AG04449 (cell line): ENCODE data around the gene ADAM15.

ENCODE experiments used
- CTCF ChIA-PET: fragments of 350-600 bp; formaldehyde crosslinking; extraction: SDS; loops from one replicate; lab custom pipeline; 2021; ENCODE audit warnings: antibody characterized with exemption; lab: Yijun Ruan, JAX
- POLR2A ChIA-PET: fragments of 400-600, 350-600 bp; formaldehyde crosslinking; extraction: SDS; loops from one replicate; lab custom pipeline; 2020; ENCODE audit warnings: antibody characterized with exemption, inconsistent platforms; lab: Yijun Ruan, JAX
- DNase-seq: peaks from one replicate; pipeline ENCODE4 v3.0.0-alpha.2; 2010; ENCODE audit warnings: low read depth, low spot score
- H3K4me3 ChIP-seq: 2 replicates; pipeline ENCODE4 v1.5.1; 2011; ENCODE audit warnings: low read depth, mild to moderate bottlenecking, control low read depth, low read length
- TF ChIP-seq, protein P1 (sequence below): IDR thresholded peaks from one replicate; pipeline ENCODE4 v1.5.1; 2011; ENCODE audit warnings: mild to moderate bottlenecking, moderate library complexity, low read length, control low read depth, inconsistent platforms; ENCODE audit not compliant: insufficient read depth; ENCODE audit errors: missing control alignments

The ADAM15 gene

DNA sequence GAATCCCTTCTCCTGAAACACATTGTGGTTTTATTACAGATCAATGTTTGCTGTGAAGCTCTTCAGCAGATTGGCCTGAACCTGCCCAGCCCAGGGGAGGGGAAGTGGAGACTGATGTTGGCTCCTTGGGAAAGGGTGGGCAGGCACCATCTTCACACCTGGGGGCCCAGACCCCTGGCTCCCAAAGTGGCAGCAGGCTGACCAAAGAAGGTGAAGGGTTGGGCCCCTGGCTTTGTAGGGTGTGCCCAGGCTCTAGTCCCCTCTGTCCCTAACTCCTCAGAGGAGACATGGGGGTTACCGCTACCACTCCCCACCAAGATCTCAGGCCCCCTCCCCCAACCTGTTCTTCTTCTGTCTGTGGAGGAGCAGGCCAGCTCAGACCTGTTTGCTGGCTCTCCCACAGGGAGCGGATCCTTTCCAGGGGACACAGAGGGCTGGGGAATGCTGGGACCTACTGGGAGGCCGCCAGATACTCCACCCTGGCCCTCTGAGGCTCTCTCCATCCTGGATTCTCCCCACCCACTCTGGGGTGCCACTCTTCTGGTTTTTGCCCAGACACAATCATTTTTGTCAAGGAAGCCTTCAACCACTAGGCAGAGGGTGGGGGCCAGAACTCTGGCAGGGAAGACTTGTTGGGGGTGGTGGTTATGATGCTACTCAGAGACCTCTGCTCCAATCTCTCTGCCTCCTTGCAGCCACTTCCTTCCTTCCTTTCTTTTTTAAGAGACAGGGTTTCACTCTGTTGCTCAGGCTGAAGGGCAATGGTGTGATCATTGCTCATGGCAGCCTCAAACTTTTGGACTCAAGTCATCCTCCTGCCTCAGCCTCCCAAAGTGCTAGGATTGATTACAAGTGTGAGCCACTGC, 22.5 kb downstream of the ADAM15 start:
- DNase-seq, result no peak
- TF ChIP-seq, protein P1, sequence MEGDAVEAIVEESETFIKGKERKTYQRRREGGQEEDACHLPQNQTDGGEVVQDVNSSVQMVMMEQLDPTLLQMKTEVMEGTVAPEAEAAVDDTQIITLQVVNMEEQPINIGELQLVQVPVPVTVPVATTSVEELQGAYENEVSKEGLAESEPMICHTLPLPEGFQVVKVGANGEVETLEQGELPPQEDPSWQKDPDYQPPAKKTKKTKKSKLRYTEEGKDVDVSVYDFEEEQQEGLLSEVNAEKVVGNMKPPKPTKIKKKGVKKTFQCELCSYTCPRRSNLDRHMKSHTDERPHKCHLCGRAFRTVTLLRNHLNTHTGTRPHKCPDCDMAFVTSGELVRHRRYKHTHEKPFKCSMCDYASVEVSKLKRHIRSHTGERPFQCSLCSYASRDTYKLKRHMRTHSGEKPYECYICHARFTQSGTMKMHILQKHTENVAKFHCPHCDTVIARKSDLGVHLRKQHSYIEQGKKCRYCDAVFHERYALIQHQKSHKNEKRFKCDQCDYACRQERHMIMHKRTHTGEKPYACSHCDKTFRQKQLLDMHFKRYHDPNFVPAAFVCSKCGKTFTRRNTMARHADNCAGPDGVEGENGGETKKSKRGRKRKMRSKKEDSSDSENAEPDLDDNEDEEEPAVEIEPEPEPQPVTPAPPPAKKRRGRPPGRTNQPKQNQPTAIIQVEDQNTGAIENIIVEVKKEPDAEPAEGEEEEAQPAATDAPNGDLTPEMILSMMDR, result no peak
- CTCF ChIA-PET, result interaction anchor here (1.0 to 10.6 kb wide), 9 partner anchors 10 to 94 kb away, joined by 3 to 122 read pairs (median 5); partner anchors contain the start of genes ADAM15 and EFNA4
- POLR2A ChIA-PET, result no interaction called here
- H3K4me3 ChIP-seq, result no peak overlapping the region

DNA sequence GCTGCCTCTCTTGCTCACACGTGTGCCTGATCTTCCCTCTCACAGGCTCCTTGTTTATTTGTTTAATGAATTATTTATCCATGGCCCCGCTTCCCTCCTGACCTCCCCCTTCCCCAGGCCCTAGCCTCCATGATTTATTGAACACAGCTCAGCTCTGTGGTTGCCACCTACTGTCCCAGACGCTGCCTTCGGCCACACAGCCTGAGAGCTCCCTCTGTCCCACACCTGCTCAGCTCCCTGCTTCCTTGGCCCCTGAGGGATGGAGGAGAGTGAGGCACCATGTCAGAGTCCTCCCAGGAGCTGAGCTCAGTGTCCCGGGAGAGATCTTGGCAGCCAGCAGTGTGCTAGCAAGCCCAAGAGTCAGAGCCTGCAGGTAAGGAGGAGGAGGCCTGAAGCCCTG, 24.4 kb downstream of the ADAM15 start:
- POLR2A ChIA-PET, result no interaction called here
- H3K4me3 ChIP-seq, result no peak overlapping the region
- DNase-seq, result no peak
- CTCF ChIA-PET, result interaction anchor here (1.0 to 10.6 kb wide), 12 partner anchors 10 to 406 kb away, joined by 3 to 122 read pairs (median 5); partner anchors contain the start of genes ADAM15, EFNA4, KRTCAP2 and TRIM46
- TF ChIP-seq, protein P1, result no peak

- ChIA-PET POLR2A (no interaction called here), CTCF (interaction anchor here (0.6 to 10.6 kb wide), 8 partner anchors 9 to 97 kb away, joined by 3 to 122 read pairs (median 12); partner anchors contain the start of genes ADAM15, EFNA4 and KRTCAP2)
- no peak for DNase-seq
- no peak overlapping the region for H3K4me3 ChIP-seq
- TF ChIP-seq, protein P1, result no peak
Observed at GRCh38 chr1:155076371-155076770, 25.3 kb downstream of the ADAM15 start.

GRCh38 chr1:155077346-155077745, 26.2 kb downstream of the ADAM15 start:
- ChIA-PET POLR2A (no interaction called here), CTCF (interaction anchor here (0.8 to 10.6 kb wide), 4 partner anchors 8 to 96 kb away, joined by 3 to 122 read pairs (median 40); partner anchors contain the start of genes EFNA4 and KRTCAP2)
- TF ChIP-seq, protein P1, result no peak
- DNase-seq, result no peak
- no peak overlapping the region for H3K4me3 ChIP-seq

DNA sequence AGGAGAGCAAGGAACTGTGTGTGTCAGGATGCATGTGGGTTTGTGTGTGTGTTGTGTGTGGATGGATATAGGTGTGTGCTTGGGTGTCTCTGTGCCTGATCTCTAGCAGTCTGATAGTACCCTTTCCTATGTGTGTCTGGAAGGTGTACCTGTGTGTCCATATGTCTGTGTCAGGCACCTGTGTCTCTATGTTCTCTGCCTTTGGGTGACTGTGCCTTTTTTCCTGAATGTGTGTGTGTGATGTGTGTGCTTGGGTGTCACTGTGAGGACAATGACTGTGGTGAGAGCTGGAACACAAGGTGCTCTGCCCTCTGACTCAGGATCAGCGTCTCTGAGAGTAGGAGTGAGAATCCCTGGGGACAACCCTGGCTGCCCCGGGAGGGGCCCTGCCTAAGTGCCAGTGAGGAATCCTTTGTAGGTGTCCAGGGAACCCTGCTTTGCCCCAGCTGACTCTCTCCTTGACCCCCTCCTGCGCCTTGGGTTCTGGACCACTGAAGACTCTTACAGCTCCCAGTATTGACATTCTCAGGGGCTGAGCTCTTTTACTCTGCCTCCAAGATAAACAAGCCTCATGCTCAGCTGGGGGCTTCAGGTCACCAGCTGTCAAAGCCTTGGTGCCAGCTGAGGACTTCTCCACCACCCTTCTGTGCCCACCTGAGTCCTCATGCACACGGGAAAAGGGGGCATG, 26.8 kb downstream of the ADAM15 start:
- TF ChIP-seq, protein P1, result no peak
- POLR2A ChIA-PET, result no interaction called here
- H3K4me3 ChIP-seq, result no peak overlapping the region
- DNase-seq, result no peak
- CTCF ChIA-PET, result interaction anchor here (0.9 to 10.6 kb wide), 6 partner anchors 8 to 95 kb away, joined by 3 to 122 read pairs (median 14); partner anchors contain the start of genes EFNA4 and KRTCAP2
